22Rv1 (cell line): ENCODE measurements around the gene TNIP1.

Experiments
- CTCF ChIP-seq: fragments of 450-650 bp; IDR thresholded peaks from 2 replicates; pipeline ENCODE4 v1.5.1; 2017; ENCODE audit warnings: mild to moderate bottlenecking
- ZFX ChIP-seq: fragments of 450-650 bp; IDR thresholded peaks from 2 replicates; pipeline ENCODE4 v1.6.1; 2017; ENCODE audit warnings: antibody characterized with exemption, borderline replicate concordance

GRCh38 chr5:151108566-151108965 lies 27.7 kb upstream of the TNIP1 start:
- TF ChIP-seq CTCF (no peak), ZFX (no peak)
